HepG2 (cell line): ENCODE measurements around the gene TBC1D14. TPM values are rescaled to one million over a fixed set of nuclear protein-coding genes. Genes with fewer than 3 reads are reported as not detected.
A peak's percentile ranks its signal among the peaks of the same experiment; 100 is the strongest.

ENCODE experiments used
- ATAC-seq: fragments of 200-7000 bp; cut with Tn5 transposase; 3 replicates; pipeline ENCODE4 v1.9.1; 2020; ENCODE audit warnings: mild to moderate bottlenecking, moderate library complexity
- BruUV-seq: library from RNA; stranded (reverse); fragments of 400-500 nt; replicated peaks from 2 replicates; lab custom pipeline; 2021; lab: Mats Ljungman, UMichigan
- CTCF ChIA-PET: fragments of 300-600 bp; formaldehyde crosslinking; extraction: SDS; loops from one replicate; lab custom pipeline; 2021; ENCODE audit warnings: low total read pairs, inconsistent platforms, low intra/inter-chr PET ratio; lab: Yijun Ruan, JAX
- POLR2A ChIA-PET: fragments of 350-600 bp; sonication (Branson Sonifier 250); formaldehyde crosslinking; loops from one replicate; lab custom pipeline; 2020; ENCODE audit warnings: antibody characterized with exemption, inconsistent platforms; lab: Yijun Ruan, JAX
- DNase-seq: peaks from one replicate; pipeline ENCODE4 v3.0.0-alpha.2; 2015; ENCODE audit warnings: low spot score
- FAIRE-seq: peaks from 3 replicates; lab custom pipeline; 2011; peaks lifted over from hg19 to GRCh38; lab: Jason Lieb, UNC
- H2AFZ ChIP-seq: one replicate; pipeline ENCODE4 v1.6.1; 2011; ENCODE audit warnings: low read length, inconsistent platforms
- H3K27ac ChIP-seq: fragments of 300-600 bp; 3 replicates; pipeline ENCODE4 v1.8.0; 2011; ENCODE audit warnings: mixed run types, mild to moderate bottlenecking, mixed read lengths, low read length, inconsistent platforms; ENCODE audit not compliant: insufficient read depth; ENCODE audit errors: extremely low read length
- H3K27me3 ChIP-seq, 2 experiments: fragments of 200-600 bp in 1 of 2; 2 replicates in 1 of 2; 3 replicates in 1 of 2; pipeline versions ENCODE4 v1.6.0 to v1.8.0; 2011; ENCODE audit warnings: low read length in 2 of 2, mild to moderate bottlenecking in 2 of 2, moderate library complexity in 2 of 2, inconsistent platforms in 1 of 2; ENCODE audit not compliant: insufficient read depth in 2 of 2, control insufficient read depth in 1 of 2
- H3K36me3 ChIP-seq, 2 experiments: fragments of 200-600 bp in 1 of 2; replicated peaks in 1 of 2; 2 replicates in 1 of 2; 3 replicates in 1 of 2; pipeline versions ENCODE4 v1.5.1 to v1.8.0; 2011; ENCODE audit warnings: low read length in 2 of 2, inconsistent platforms in 1 of 2; ENCODE audit not compliant: insufficient read depth in 2 of 2, control insufficient read depth in 1 of 2
- H3K4me1 ChIP-seq: 2 replicates; pipeline ENCODE4 v1.5.1; 2012; ENCODE audit warnings: low read length, inconsistent platforms; ENCODE audit not compliant: insufficient read depth
- H3K4me2 ChIP-seq: 2 replicates; pipeline ENCODE4 v1.6.0; 2011; ENCODE audit warnings: low read depth, low read length, inconsistent platforms
- H3K4me3 ChIP-seq, 3 experiments: fragments of 200-600 bp in 1 of 3; sonication (generic), shearing (Covaris generic) in 1 of 3; replicated peaks in 1 of 3; 2 replicates each; pipeline ENCODE4 v1.5.1; 2011 to 2016; ENCODE audit warnings: low read length in 3 of 3, inconsistent platforms in 2 of 3, low read depth in 2 of 3, mild to moderate bottlenecking in 2 of 3, control low read depth in 1 of 3, mixed read lengths in 1 of 3; ENCODE audit not compliant: insufficient read depth in 1 of 3
- H3K79me2 ChIP-seq: one replicate; pipeline ENCODE4 v1.6.1; 2011; ENCODE audit warnings: low read length, inconsistent platforms; ENCODE audit not compliant: insufficient read depth
- H3K9ac ChIP-seq: 2 replicates; pipeline ENCODE4 v1.6.0; 2011; ENCODE audit warnings: mild to moderate bottlenecking, low read depth, low read length, inconsistent platforms; ENCODE audit not compliant: insufficient read depth
- H3K9me3 ChIP-seq: 2 replicates; pipeline ENCODE4 v1.5.1; 2012; ENCODE audit warnings: mild to moderate bottlenecking, low read length
- H4K20me1 ChIP-seq: 2 replicates; pipeline ENCODE4 v1.6.0; 2011; ENCODE audit warnings: inconsistent platforms, mild to moderate bottlenecking, low read length, moderate library complexity; ENCODE audit not compliant: insufficient read depth
- ATF7 ChIP-seq, 2 experiments: fragments of 450-650 bp in 1 of 2; sonication (generic) in 1 of 2; formaldehyde crosslinking in 1 of 2; IDR thresholded peaks; 2 replicates each; pipeline versions ENCODE4 v1.4.0 to v1.6.1; 2016 to 2020; ENCODE audit warnings: antibody characterized with exemption in 1 of 2, mild to moderate bottlenecking in 1 of 2, missing genetic modification reagents in 1 of 2
- PTBP1 ChIP-seq: fragments of 200-400 bp; formaldehyde crosslinking; IDR thresholded peaks from 2 replicates; pipeline ENCODE4 v1.6.1; 2018; ENCODE audit warnings: low read length, low read depth; ENCODE audit not compliant: poor library complexity, severe bottlenecking
- RBM22 ChIP-seq: fragments of 200-400 bp; formaldehyde crosslinking; optimal IDR thresholded peaks from 2 replicates; pipeline ENCODE3; 2017; ENCODE audit warnings: mild to moderate bottlenecking, low read length, moderate library complexity
- RELA ChIP-seq: sonication (generic); formaldehyde crosslinking; IDR thresholded peaks from 2 replicates; pipeline ENCODE4 v1.4.0; 2020; ENCODE audit warnings: missing genetic modification reagents
- ZNF577 ChIP-seq: sonication (generic); formaldehyde crosslinking; IDR thresholded peaks from 2 replicates; pipeline ENCODE4 v1.4.0; 2020; ENCODE audit warnings: mild to moderate bottlenecking, low read depth, missing genetic modification reagents, borderline replicate concordance
- ZNF598 ChIP-seq: sonication (generic); formaldehyde crosslinking; IDR thresholded peaks from 2 replicates; pipeline ENCODE4 v1.5.1; 2020; ENCODE audit warnings: mild to moderate bottlenecking, missing genetic modification reagents, borderline replicate concordance
- ZNF607 ChIP-seq: sonication (generic); formaldehyde crosslinking; IDR thresholded peaks from 2 replicates; pipeline ENCODE4 v1.5.1; 2020; ENCODE audit warnings: missing genetic modification reagents, mild to moderate bottlenecking, borderline replicate concordance
- WGBS: methylation state at CpG from one replicate; pipeline ENCODE4 v1.1.6; 2017; ENCODE audit warnings: low lambda C conversion rate; 5-methylcytosine and 5-hydroxymethylcytosine counted together
- in situ Hi-C: cut with HindIII; loops from 2 replicates; pipeline ENCODE4 v1.10.0; 2017; ENCODE audit warnings: low pct_unique_long_range_greater_than_20kb; ENCODE audit not compliant: extremely low pct_ligation_motif_present
- intact Hi-C: fragments of 100-400 bp; cut with micrococcal nuclease; formaldehyde crosslinking; loops from one replicate; pipeline ENCODE4 v1.10.0; 2022; ENCODE audit not compliant: unreplicated experiment
- polyA plus RNA-seq, 8 experiments: library from polyadenylated mRNA; depleted of rRNA in 3 of 8; stranded (reverse) in 7 of 8; unstranded in 1 of 8; fragments of >200 nt; fragmentation: Illumina TruSeq in 4 of 8; extraction: Trizol in 4 of 8; gene quantifications; 2 replicates each; pipeline versions ENCODE4 v1.2.1 to v1.2.3, GENCODE V29; 2011 to 2016; ENCODE audit warnings: low read depth in 4 of 8, missing spikeins in 1 of 8, mixed read lengths in 1 of 8; ENCODE audit not compliant: insufficient read depth in 1 of 8
- total RNA-seq, 5 experiments: library from RNA; depleted of rRNA; stranded (reverse); fragments of >200 nt; fragmentation: Illumina TruSeq; extraction: Trizol; gene quantifications; 2 replicates each; pipeline ENCODE4 v1.2.3, GENCODE V29; 2016; ENCODE audit warnings: low read depth in 1 of 5
- TF ChIP-seq, protein P1 (sequence below): sonication (generic); formaldehyde crosslinking; IDR thresholded peaks from 2 replicates; pipeline ENCODE4 v1.8.1; 2022; ENCODE audit warnings: mild to moderate bottlenecking, missing genetic modification reagents
- TF ChIP-seq, protein P2 (sequence below): sonication (generic); formaldehyde crosslinking; conservative IDR thresholded peaks from 2 replicates; pipeline ENCODE4 v1.8.0; 2022; ENCODE audit warnings: missing genetic modification reagents
- TF ChIP-seq, protein P3 (sequence below): sonication (generic); formaldehyde crosslinking; IDR thresholded peaks from 2 replicates; pipeline ENCODE4 v1.9.0; 2022; ENCODE audit warnings: low read depth, missing genetic modification reagents
- TF ChIP-seq, protein P4 (sequence below): sonication (generic); formaldehyde crosslinking; conservative IDR thresholded peaks from 2 replicates; pipeline ENCODE4 v1.8.0; 2022; ENCODE audit warnings: mild to moderate bottlenecking, moderate library complexity, missing genetic modification reagents

TBC1D14 gene
- total and polyA plus RNA-seq, 2 of the 13 experiments (the other 11 are each of a cell fraction or from before 2014, with no cell fraction given) = 29.5 to 46.5 TPM

DNA sequence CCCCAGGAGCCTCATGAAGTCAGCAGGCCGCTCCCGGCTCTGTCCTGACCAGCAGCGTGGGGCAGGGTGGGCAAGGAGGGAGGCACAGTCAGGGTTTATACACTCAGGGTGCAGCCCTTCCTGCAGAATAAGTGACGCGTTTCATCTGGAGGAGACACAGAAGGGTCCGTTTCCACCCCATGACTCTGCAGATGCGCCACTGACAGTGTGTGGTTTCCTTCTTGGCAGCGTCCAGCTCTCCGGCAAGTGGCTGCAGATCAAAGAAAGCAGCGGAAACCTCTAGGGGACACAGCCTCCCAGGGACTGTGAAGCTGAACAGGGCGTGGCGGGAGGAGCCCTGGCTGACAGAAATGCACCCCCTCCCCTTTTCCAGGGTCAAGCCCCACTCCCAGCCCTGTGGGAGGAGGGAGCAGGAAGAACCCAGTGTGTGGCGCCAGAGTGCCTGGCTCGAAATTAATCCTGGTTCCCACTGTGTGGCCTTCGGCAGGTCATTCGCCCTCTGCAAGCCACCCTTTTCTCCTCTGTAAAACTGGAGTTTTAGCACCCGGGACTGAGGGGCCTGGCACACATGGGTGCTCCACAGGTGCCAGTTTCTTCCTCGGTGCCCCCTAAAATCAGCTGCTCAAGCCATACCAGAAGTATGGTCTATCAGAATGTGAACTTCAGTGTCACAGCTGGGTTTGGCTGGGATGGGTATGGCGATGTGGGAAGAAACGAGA, 17.3 kb upstream of the TBC1D14 start (continued):
- TF ChIP-seq RBM22 = no peak
- no peak for TF ChIP-seq ATF7 (IDR thresholded peaks at IDR 0.05)
- TF ChIP-seq ATF7 (CRISPR knock-in tag; IDR thresholded peaks at IDR 0.05) = no peak
- no peak for TF ChIP-seq ZNF607 (CRISPR knock-in tag)
- TF ChIP-seq, protein P1, sequence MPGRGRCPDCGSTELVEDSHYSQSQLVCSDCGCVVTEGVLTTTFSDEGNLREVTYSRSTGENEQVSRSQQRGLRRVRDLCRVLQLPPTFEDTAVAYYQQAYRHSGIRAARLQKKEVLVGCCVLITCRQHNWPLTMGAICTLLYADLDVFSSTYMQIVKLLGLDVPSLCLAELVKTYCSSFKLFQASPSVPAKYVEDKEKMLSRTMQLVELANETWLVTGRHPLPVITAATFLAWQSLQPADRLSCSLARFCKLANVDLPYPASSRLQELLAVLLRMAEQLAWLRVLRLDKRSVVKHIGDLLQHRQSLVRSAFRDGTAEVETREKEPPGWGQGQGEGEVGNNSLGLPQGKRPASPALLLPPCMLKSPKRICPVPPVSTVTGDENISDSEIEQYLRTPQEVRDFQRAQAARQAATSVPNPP = no peak
- TF ChIP-seq PTBP1 = no peak
- TF ChIP-seq RELA (CRISPR knock-in tag) = no peak
- no peak for TF ChIP-seq ZNF598 (CRISPR knock-in tag)
- TF ChIP-seq, protein P2, sequence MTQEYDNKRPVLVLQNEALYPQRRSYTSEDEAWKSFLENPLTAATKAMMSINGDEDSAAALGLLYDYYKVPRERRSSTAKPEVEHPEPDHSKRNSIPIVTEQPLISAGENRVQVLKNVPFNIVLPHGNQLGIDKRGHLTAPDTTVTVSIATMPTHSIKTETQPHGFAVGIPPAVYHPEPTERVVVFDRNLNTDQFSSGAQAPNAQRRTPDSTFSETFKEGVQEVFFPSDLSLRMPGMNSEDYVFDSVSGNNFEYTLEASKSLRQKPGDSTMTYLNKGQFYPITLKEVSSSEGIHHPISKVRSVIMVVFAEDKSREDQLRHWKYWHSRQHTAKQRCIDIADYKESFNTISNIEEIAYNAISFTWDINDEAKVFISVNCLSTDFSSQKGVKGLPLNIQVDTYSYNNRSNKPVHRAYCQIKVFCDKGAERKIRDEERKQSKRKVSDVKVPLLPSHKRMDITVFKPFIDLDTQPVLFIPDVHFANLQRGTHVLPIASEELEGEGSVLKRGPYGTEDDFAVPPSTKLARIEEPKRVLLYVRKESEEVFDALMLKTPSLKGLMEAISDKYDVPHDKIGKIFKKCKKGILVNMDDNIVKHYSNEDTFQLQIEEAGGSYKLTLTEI = no peak
- TF ChIP-seq ZNF577 = no peak

DNA sequence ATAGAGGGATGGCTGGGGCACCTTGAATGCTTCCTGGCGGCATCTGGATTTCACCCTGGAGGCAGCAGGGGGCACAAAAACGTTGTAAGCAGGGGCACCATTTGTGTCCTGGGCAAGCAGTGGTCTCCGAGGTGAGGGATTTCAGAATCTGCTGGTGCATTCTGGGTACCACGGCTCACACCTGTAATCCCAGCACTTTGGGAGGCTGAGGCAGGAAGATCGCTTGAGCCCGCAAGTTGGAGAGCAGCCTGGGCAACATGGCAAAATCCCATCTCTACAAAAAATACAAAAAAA, 16.8 kb upstream of the TBC1D14 start:
- H3K4me2 ChIP-seq = peak overlapping the region; percentile 77
- H3K9ac ChIP-seq = peak overlapping the region; percentile 86
- in situ Hi-C loops (no loop called here), intact Hi-C loops (loop anchor here (2.0 to 5.0 kb wide), 3 partner anchors 16 to 94 kb away; partner anchors contain the start of gene TBC1D14)
- TSS peak; percentile 41 for BruUV-seq
- DNase-seq = no peak
- no peaks in the 10 kb centered on the region for H3K36me3 ChIP-seq
- ChIA-PET POLR2A (interaction anchor here (0.8 to 7.5 kb wide), 41 partner anchors 8 to 219 kb away, joined by 3 to 215 read pairs (median 5); partner anchors contain the start of genes BLOC1S4, GRPEL1, MRFAP1L1 and TADA2B), CTCF (interaction anchor here (2.4 to 3.7 kb wide), 2 partner anchors 17 to 24 kb away, joined by 6 to 12 read pairs; partner anchors contain the start of gene TBC1D14)
- peaks cover 62% of the 10 kb centered on the region for H3K4me1 ChIP-seq
- no peak for FAIRE-seq
- H3K4me3 ChIP-seq = peak overlapping the region; percentile 33 to 69 (median 38); a peak in 5 of 6 replicates
- H3K79me2 ChIP-seq = no peaks in the 10 kb centered on the region
- H3K27ac ChIP-seq = peak overlapping the region; percentile 99
- WGBS = 13% methylated on average over 4 of the region's 6 CpGs
- H3K27me3 ChIP-seq = no peaks in the 10 kb centered on the region
- H4K20me1 ChIP-seq = no peaks in the 10 kb centered on the region
- ATAC-seq = no peak
- H2AFZ ChIP-seq = no peak overlapping the region
- peaks cover 11% of the 10 kb centered on the region for H3K9me3 ChIP-seq
- TF ChIP-seq, protein P3, sequence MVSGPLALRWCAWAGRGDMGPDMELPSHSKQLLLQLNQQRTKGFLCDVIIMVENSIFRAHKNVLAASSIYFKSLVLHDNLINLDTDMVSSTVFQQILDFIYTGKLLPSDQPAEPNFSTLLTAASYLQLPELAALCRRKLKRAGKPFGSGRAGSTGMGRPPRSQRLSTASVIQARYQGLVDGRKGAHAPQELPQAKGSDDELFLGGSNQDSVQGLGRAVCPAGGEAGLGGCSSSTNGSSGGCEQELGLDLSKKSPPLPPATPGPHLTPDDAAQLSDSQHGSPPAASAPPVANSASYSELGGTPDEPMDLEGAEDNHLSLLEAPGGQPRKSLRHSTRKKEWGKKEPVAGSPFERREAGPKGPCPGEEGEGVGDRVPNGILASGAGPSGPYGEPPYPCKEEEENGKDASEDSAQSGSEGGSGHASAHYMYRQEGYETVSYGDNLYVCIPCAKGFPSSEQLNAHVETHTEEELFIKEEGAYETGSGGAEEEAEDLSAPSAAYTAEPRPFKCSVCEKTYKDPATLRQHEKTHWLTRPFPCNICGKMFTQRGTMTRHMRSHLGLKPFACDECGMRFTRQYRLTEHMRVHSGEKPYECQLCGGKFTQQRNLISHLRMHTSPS (CRISPR knock-in tag) = 0 out of 2 replicates have a peak, but pooled peaks have one; percentile 6
- TF ChIP-seq, protein P4, sequence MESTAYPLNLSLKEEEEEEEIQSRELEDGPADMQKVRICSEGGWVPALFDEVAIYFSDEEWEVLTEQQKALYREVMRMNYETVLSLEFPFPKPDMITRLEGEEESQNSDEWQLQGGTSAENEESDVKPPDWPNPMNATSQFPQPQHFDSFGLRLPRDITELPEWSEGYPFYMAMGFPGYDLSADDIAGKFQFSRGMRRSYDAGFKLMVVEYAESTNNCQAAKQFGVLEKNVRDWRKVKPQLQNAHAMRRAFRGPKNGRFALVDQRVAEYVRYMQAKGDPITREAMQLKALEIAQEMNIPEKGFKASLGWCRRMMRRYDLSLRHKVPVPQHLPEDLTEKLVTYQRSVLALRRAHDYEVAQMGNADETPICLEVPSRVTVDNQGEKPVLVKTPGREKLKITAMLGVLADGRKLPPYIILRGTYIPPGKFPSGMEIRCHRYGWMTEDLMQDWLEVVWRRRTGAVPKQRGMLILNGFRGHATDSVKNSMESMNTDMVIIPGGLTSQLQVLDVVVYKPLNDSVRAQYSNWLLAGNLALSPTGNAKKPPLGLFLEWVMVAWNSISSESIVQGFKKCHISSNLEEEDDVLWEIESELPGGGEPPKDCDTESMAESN (CRISPR knock-in tag) = no peak
